Stimulated activated CD8-positive, alpha-beta memory T cell treated with anti-CD3 and anti-CD28 coated beads, Interleukin-12 subunit alpha, Interleukin-12 subunit beta, amount 100 ng/mL, for 4 hours (primary cell): ENCODE measurements around the gene SPINDOC.
"Not testable (repeated sequence)": the region's sequence is repeated elsewhere in the genome, so short reads cannot be mapped to it uniquely, and the experiment has no call there.

ENCODE experiments used
- DNase-seq: peaks from one replicate; pipeline ENCODE4 v3.0.0-alpha.2; 2020; ENCODE audit warnings: low read depth

Gene SPINDOC

GRCh38 chr11:63855975-63856374 is 42.7 kb downstream of the SPINDOC start:
- DNase-seq = no peak

- DNase-seq = no peak
These were observed 45.6 kb downstream of the SPINDOC start for GRCh38 chr11:63858628-63859550.

- no peak for DNase-seq
These were observed 49.7 kb downstream of the SPINDOC start for GRCh38 chr11:63862923-63863322.

- DNase-seq = not testable (repeated sequence)
These were observed 50.4 kb downstream of the SPINDOC start for GRCh38 chr11:63863620-63864019.

- DNase-seq = peak; percentile 35
These were observed 53.0 kb downstream of the SPINDOC start for GRCh38 chr11:63866211-63866610.

- DNase-seq = no peak
These were observed 54.3 kb downstream of the SPINDOC start for GRCh38 chr11:63867511-63867910.

- no peak for DNase-seq
These were observed 55.3 kb downstream of the SPINDOC start for GRCh38 chr11:63868399-63869064.

GRCh38 chr11:63869171-63869591 is 55.9 kb downstream of the SPINDOC start:
- no peak for DNase-seq

GRCh38 chr11:63869683-63870082 is 56.4 kb downstream of the SPINDOC start:
- no peak for DNase-seq

GRCh38 chr11:63870351-63871140 is 57.3 kb downstream of the SPINDOC start:
- DNase-seq = no peak

- DNase-seq = peak; percentile 10
These were observed 58.9 kb downstream of the SPINDOC start for GRCh38 chr11:63871962-63872799.

- no peak for DNase-seq
These were observed 59.5 kb downstream of the SPINDOC start for GRCh38 chr11:63872800-63873197.

- no peak for DNase-seq
These were observed 60.1 kb downstream of the SPINDOC start for GRCh38 chr11:63873311-63873710.

GRCh38 chr11:63874511-63874910 is 61.3 kb downstream of the SPINDOC start:
- DNase-seq = no peak

- DNase-seq = no peak
These were observed 62.3 kb downstream of the SPINDOC start for GRCh38 chr11:63875506-63876065.

- DNase-seq = no peak
These were observed 63.4 kb downstream of the SPINDOC start for GRCh38 chr11:63876616-63877015.
